ENCODE data around the gene IL22.

DNA sequence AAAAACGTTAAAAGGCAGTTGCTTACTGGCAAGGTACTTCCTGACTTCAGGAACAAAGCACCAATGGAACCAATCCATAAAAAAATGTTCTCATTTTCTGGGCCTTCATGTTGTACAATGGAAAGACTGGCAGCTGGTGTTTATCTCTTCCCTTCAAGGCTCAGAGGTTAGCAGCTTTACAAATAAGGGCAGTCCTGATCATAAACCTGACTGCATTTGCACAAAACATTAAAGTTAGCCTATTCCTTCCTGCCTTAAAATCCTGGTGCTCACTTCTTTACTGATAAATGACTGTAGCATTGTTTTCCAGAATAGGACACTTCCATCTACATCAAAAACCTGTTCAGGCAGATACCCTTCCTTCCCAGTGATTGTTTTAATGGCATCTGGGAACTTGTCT, 47.0 kb downstream of the IL22 start:
- TF ChIP-seq SP1 (IDR thresholded peaks at IDR 0.05) (no peak), FOXA1 (IDR thresholded peaks at IDR 0.05) (no peak)

Data from HEK293T (cell line).